ENCODE data around the gene ILF2.
"Not testable (repeated sequence)": the region's sequence is repeated elsewhere in the genome, so short reads cannot be mapped to it uniquely, and the experiment has no call there.

ILF2 gene

DNA sequence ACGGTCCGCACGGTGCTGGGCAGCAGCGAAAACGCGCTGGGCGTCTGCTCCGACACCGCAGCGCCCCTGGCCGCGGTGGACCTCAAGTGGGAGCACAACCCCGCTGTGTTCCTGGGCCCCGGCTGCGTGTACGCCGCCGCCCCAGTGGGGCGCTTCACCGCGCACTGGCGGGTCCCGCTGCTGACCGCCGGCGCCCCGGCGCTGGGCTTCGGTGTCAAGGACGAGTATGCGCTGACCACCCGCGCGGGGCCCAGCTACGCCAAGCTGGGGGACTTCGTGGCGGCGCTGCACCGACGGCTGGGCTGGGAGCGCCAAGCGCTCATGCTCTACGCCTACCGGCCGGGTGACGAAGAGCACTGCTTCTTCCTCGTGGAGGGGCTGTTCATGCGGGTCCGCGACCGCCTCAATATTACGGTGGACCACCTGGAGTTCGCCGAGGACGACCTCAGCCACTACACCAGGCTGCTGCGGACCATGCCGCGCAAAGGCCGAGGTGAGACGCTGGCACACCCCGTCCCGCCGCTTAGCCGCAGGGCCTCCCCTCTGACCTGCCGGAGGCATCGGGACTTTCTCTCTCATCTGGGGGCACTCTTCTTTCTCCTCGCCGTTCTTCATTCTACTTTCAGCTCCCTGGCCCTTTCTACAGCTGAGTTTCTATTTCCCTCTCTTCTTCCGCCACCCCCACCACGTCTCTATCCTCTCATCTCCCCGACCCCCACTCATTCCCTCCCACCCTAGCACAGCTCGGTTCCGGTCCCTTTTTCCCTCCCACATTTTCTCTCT lies 8.7 kb upstream of the ILF2 start:
- no peak for DNase-seq (ENCODE audit: low read depth)

DNA sequence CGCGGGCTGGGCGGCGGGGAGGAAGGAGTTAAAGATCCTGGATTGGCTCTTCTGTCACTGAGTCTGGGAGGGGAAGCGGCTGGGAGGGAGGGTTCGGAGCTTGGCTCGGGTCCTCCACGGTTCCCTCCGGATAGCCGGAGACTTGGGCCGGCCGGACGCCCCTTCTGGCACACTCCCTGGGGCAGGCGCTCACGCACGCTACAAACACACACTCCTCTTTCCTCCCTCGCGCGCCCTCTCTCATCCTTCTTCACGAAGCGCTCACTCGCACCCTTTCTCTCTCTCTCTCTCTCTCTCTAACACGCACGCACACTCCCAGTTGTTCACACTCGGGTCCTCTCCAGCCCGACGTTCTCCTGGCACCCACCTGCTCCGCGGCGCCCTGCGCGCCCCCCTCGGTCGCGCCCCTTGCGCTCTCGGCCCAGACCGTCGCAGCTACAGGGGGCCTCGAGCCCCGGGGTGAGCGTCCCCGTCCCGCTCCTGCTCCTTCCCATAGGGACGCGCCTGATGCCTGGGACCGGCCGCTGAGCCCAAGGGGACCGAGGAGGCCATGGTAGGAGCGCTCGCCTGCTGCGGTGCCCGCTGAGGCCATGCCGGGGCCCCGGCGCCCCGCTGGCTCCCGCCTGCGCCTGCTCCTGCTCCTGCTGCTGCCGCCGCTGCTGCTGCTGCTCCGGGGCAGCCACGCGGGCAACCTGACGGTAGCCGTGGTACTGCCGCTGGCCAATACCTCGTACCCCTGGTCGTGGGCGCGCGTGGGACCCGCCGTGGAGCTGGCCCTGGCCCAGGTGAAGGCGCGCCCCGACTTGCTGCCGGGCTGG lies 7.9 kb upstream of the ILF2 start, which contains the start of gene NPR1:
Gene NPR1 (plus strand): TSS at position 170 of the 818 bp plus-strand sequence. CDS start 421 bp downstream, at position 591.
- no peak for DNase-seq (ENCODE audit: low read depth)

DNA sequence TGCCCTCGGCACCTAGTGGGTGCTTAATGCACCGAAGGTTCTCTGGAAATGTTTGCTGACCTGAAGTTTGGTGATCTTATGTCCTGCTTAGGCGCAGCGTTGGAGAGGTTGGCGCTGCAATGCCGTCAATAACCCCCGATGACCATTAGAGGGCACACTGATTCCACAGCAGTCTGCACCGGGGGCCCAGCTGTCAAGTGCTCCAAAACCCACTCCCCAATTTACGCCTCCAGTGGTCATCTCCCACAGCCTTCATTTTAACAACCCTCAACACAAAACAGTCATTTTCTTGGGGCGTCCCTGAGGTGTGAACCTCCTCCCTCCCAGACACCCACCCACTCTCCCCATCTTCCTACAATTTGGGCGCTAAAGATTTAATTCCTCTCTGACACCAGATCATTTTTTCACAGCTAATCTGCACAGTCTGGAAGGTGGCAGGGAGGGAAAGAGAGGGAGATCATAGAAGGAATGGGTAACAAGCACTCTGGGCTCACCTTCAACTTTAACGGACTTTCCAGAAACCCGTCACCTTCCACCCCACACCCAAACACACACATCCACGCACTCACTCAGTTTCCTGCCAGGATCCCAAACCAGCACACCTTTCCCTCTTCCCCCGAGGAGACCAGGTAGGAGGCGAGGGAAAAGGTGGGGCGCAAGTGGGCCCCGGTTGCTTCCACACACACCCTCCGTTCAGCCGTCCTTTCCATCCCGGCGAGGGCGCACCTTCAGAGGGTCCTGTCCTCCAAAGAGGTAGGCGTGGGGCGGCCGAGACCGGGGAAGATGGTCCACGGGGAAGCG lies 7.1 kb upstream of the ILF2 start:
- no peak for DNase-seq (ENCODE audit: low read depth)

DNA sequence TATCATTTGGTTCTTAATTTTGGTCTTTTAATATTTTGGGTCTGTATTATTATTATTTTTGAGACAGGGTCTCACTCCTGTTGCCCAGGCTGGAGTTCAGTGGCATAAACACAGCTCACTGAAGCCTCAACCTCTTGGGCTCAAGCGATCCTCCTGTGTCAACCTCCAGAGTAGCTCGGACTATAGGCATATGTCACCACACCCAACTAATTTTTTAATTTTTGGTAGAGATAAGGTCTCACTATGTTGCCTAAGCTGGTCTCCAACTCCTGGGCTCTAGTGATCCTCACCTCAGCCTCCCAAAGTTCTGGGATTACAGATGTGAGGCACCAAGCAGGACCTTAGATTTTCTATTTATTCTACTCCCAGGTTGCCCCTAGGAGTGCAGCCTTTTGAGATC lies 2.7 kb upstream of the ILF2 start:
- DNase-seq (ENCODE audit: low read depth), result no peak

DNA sequence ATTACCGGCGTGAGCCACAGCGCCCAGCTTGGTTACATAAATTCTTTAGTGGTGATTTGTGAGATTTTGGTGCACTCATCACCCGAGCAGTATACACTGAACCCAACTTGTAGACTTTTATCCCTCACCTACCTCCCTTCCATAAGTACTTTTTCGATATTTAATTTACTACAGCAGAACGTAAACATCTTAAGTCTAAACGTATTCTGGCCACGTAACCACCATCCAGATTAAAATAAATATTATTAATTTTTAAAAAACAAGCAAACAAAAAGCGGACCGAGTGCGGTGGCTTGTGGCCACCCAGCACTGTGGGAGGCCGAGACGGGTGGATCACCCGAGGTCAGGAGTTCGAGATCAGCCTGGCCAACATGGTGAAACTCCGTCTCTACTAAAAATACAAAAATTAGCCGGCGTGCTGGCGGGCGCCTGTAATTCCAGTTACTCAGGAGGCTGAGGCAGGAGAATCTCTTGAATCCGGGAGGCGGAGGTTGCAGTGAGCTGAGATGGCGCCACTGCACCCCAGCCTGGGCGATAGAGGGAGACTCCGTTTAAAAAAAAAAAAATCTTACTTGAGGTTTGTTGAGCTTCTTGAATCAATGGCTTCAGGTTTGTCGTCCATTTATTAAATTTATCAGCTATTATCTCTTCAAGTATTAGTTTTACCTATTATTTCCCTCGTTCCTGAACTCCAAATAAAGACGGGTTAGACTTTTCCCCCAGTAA lies 998 bp upstream of the ILF2 start:
- not testable (repeated sequence) for DNase-seq (ENCODE audit: low read depth)

DNA sequence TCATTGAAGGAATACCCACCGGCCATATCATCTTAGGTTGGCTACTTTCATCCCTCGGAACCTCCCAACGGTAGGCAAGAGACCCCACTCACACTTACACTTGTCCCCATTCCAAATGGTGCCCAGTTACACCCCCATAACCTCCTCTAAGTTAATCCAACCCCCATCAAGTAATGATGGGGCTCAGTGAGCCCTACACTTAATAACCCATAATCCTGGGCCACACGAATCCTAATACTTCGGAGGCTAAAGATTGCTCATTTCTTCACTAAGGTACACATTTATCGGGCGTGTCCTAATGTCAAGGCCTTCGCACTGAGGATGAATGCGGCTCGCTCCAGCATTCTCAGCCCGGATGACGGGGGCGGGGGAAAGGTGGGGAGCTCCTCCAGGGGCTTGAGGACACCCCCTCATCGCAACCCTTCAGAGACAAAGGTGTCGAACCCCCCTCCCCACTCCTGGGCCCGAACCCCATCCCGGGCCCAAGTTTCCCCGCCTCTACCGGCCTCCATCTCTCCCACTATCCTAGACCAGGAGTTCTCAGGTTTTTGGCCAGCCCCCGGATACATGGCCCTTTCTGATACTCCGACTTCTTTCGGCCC lies 435 bp downstream of the ILF2 start:
- no peak for DNase-seq (ENCODE audit: low read depth)

DNA sequence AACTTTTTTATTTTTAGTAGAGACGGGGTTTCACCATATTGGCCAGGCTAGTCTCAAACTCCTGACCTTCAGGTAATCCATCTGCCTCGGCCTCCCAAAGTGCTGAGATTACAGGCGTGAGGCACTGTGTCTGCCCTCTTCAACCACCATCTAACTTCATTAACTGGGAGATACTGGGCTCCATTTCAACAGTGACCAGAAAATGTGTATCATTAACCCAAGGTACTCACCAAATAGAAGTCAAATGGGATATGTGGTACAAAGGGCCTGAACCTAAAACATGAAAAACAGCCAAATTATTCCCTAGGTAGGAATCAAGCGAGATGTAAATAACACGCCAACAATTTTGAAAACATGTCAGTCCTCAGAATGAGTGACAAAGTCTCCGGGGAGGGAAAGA lies 1.2 kb downstream of the ILF2 start:
- DNase-seq (ENCODE audit: low read depth), result no peak

DNA sequence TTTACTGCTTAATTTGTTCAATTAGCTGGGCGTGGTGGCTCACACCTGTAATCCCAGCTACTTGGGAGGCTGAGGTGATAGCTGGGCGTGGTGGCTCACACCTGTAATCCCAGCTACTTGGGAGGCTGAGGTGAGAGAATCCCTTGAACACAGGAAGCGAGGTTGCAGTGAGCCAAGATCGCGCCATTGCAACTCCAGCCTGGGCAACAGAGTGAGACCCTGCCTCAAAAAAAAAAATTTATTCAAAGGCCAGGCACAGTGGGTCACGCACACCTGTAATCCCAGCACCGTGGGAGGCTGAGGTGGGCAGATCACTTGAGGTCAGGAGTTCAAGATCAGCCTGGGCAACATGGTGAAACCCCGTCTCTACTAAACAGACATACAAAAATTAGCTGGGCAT lies 2.1 kb downstream of the ILF2 start:
- DNase-seq (ENCODE audit: low read depth), result not testable (repeated sequence)

DNA sequence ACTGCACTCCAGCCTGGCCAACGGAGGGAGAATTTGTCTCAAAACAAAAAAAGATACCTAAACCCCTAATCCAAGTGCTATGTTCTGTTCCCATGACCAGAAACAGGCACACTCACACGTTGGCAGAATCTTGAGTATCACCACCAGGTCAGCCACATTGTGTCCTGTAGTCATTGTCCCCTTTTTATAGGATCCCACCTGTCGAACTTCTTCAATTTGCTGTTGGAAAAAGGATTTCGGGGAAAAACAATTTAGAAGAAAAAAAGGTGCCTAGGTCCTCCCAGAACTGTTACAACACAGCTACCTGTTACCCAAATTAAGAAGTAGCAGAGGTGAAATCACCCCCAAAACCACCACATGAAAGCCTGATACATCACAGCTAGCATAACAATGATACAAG lies 3.4 kb downstream of the ILF2 start:
- DNase-seq (ENCODE audit: low read depth), result no peak

DNA sequence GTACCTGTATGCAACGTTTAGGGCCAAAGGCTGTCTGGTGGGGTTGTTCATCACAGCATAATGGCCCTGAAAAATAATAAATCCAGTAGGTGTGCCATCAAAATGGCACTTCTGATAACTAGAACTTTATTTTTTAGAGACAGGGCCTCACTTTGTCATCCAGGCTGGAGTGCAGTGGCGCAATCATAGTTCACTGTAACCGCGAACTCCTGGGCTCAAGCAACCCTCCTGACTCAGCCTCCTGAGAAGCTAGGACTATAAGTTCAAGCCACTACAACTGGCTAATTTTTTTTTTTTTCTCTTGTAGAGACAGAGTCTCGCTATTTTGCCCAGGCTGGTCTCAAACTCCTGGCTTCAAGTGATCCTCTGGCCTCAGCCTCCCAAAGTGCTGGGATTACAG lies 7.6 kb downstream of the ILF2 start:
- DNase-seq (ENCODE audit: low read depth), result no peak

DNA sequence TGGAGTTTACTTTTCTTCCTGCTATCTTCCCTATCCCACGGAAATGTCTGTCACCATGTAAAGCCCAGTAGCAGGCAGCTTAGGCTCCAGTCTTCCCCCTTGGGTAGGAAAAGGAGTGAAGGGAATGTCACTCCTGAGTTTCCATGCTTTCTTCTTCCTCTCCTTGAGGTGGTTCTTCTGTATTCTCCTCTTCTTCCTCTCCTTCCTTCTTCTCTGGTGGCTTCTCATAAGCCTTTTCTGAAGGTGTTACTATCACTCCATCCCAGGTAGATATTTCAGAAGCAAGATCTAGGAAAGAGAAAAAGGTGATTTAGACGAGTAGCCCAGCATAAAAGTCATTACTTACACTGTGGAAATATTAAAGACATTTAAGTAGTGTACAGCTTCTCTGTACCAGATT lies 8.5 kb downstream of the ILF2 start:
- DNase-seq (ENCODE audit: low read depth), result no peak

DNA sequence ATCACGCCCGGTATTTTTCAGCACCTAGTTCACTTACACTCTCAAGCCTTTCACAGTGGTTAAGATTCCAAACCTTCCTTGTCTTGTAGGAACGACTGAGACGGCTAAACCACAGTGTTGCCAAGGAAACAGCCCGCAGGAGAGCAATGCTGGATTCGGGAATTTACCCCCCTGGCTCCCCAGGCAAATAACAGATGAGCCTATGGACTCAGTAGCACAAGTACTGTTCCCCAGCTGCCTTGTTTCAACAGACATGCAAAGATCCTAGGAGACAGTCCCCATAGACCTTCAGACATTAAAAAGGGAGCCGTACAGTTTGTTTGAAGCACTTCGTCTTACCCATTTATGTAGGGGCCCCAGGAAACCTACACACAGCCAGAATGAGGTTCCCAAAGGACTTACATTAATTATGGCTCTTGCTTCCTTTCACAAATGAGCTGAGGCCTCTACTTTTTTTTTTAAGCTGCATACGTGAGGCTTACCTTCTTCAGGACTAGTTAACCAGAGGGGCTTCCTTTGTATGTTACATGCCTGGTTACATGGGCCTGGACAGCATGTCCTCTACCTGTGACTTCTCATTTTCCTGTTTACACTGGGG lies 9.6 kb downstream of the ILF2 start:
- DNase-seq (ENCODE audit: low read depth), result no peak

DNA sequence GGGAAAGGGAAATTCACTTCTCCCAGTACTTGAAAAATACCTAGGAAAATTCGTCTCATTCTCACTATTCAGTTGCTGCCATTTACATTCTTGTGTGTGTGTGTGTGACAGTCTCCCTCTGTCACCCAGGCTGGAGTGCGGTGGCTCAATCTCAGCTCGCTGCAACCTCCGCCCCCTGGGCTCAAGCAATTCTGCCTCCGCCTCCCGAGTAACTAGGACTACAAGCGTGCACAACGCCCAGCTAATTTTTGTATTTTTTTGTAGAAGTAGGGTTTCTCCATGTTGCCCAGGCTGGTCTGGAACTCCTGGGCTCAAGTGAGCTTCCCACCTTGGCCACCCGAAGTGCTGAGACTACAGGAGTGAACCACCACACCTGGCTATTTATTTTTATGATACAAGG lies 11.1 kb downstream of the ILF2 start:
- no peak for DNase-seq (ENCODE audit: low read depth)

DNA sequence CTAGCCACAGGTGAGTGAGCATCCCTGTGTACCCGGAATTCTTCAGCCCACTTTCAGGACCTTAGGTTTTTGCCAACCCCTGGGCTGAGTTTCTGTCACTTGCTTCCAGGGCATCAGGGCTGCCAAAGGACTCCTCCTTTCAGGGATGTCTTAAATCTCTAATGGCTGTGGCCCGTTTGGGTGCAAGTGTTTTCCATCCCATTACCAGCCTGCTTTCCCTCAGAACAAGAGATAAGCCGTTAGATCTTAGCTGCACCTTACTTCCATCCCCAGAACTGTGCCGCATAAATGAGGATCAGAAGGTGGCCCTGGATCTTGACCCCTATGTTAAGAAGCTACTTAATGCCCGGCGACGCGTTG lies 11.6 kb downstream of the ILF2 start:
- no peak for DNase-seq (ENCODE audit: low read depth)

DNA sequence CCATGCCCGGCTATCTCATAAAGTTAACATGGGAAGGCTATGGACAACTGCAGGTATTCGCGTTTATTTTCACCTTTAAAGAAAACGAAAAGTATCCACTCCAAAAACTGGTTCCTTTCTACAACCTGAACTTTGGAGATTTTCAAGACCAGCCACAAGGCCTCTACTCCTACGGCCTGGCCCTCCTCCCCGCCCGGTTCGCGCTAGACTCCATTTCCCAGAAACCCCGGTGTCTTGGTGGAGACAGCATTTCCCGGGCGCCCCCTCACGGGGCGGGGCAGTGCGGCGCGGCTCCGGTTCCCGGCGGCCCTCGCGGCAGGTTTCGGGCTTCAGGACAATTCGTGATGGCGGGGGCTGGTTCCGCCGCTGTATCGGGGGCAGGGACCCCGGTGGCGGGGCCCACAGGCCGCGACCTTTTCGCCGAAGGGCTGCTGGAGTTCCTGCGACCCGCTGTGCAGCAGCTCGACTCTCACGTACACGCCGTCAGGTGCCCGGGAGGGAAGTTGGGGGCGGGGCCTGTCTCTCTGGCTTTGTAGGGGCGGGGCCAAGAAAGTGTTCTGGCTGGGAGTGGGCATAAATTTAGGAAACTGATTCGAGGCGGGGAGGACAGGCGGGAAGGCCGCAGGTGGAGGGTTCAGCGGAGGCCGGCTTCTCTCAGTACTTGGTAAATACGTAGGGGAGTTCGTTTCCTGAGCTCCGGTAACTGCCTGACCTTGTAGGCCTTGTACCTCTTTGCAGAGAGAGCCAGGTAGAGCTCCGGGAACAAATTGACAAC lies 12.2 kb downstream of the ILF2 start, which contains the start of gene SNAPIN:
Gene SNAPIN (plus strand): TSS at position 304 of the 775 bp plus-strand sequence. CDS start 41 bp downstream, at position 345.
- peak; percentile 75 for DNase-seq (ENCODE audit: low read depth)

DNA sequence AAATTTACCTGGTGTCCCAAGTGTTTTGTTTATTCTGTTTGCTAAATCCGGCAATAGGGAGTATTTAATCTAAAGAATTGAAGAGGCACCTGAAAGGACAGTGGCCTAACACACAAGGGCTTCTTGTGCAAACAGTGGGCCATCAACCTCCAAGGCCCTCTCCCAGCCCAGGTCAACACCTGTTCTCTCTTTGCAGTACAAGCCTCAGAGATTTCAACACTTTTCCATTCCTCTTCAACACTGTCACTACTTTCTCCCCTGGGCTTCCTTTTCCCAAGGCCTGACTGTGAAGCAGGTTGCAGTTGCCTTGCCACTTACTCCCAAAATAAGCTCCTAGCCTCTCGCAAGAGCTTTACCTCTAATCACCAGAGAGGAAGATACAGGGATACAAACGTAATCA lies 15.5 kb downstream of the ILF2 start:
- DNase-seq (ENCODE audit: low read depth), result no peak

DNA sequence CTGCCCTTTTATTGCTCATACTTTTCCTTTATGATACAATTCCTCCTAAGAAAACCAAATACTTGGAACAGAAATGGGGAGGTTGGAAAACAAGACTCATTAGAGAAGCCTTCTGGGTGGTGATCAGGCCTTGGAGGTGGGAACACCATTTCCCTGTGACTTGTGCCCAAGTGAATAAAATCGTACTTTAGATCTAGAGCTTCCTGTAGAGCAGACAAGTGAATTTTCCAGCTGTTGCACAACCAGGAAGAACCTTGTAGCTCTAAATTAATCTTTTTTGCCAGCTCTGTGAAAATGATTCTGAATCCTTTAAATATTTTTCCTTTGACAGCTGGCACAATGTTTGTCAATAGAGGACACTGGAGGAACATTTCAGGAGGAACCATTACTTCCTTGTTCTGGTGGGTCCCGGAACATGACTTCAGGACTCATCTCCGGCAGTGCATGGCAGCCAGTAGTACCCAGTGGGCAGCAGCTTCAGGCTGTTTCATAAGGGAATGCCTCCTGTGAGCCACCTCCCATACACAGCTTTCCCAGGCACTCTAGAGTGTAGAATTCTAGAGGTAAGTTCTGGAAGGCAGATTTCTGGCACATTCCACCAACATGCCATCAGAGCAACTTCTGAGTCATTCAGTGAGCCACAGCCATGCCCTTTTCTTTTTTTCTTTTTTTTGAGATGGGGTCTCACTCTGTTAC lies 17.8 kb downstream of the ILF2 start:
- no peak for DNase-seq (ENCODE audit: low read depth)

DNA sequence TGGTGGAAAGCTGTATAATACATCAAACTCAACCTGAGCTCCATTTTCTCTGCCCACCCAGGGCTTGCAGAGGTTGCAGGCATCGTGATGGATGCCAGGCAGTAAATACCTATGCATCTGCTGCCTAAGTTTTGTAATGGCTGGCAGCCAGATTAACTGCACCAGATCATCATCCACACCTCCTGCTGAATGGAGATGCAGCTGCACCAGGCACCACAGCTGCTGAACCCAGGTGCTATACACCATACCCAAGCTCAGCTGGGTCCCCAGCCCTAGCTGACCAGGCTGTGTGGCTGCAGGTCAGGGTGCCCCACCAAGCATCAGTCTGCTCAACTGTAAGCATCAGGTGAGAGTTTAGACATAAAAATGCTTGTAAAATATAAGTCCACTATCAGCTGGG lies 19.0 kb downstream of the ILF2 start:
- no peak for DNase-seq (ENCODE audit: low read depth)

DNA sequence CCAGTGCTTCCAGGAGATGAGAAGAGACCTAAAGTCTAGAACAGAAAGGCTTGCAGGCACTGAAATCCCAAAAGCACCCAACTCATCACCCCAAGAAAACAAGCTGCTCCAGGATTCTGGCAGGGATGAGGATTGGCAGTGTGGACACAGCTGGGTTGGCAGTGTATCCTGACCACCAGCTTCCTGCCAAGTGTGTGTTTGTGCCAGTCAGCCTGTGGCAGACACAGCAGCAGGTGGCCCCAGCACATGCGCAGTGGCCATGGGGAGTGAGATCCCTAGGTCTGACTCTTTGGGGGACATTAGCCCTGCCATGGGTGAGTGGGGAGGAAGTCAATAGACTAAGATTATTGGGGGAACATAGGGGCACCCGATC lies 20.9 kb downstream of the ILF2 start:
- DNase-seq (ENCODE audit: low read depth), result no peak
